ENCODE measurements around the gene RNF121. TPM values are rescaled to one million over a fixed set of nuclear protein-coding genes. Genes with fewer than 3 reads are reported as not detected.

RNF121 gene
- total RNA-seq, 4 donors from 2014 or later = 13.7 to 25.9 (median 18.6) TPM

DNA sequence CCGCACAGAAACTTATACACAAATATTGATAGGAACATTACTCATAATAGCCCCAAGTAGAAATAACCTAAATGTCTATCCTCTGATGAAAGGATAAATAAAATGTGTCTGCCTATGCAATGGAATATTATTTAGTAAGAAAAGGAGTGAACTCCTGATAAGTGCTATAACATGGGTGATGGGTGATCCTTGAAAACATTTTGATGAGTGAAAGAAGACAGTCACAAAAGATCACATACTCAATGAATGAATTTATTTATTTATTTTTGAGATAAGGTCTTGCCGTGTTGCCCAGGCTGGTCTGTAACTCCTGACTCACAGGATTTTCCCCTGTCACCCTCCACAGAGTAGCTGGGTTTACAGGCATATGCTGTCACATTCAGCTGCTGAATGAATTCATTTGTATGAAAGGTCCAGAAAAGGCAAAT is 17.3 kb downstream of the RNF121 start:
- TF ChIP-seq CTCF (IDR thresholded peaks at IDR 0.05) (no peak), POLR2A (IDR thresholded peaks at IDR 0.05; ENCODE audit: low read depth) (no peak), EP300 (IDR thresholded peaks at IDR 0.05) (no peak), POLR2AphosphoS5 (IDR thresholded peaks at IDR 0.05) (no peak)
- H3K36me3 ChIP-seq = no peaks in the 10 kb centered on the region
- no peaks in the 10 kb centered on the region for H3K27me3 ChIP-seq
- no peak for DNase-seq (ENCODE audit: extremely low spot score)
- 64% methylated on average over 2 of the region's 2 CpGs for WGBS
- no peak overlapping the region for H3K27ac ChIP-seq (replicated peaks in 1 of 4)
- peaks cover 7 to 34% (median 17%) of the 10 kb centered on the region in 4 donors for H3K4me1 ChIP-seq
- H3K4me3 ChIP-seq = no peak overlapping the region
- no peaks in the 10 kb centered on the region for H3K9me3 ChIP-seq
- intact Hi-C loops (cut with DNase I) = no loop called here

DNA sequence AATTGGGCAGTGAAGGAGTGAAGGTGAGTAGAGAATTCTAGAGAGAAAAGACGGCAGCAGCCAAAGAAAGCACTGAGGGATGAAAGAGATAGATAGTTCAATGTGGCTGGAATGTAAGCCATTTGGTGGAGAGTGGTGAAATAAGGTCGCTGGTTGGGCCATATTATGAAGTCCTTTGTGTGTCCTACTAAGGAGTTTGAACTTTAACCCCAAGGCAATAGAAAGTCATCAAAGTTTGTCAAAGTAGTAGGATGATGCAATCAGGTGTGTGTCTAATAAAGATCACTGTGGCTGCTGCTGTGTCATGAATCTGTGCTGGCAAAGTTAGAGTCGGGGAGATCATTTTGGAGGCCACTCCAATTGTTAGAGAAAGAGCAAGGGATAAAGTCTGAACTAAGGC is 18.7 kb downstream of the RNF121 start:
- H3K36me3 ChIP-seq = no peaks in the 10 kb centered on the region
- no peak overlapping the region for H3K27ac ChIP-seq (replicated peaks in 1 of 4)
- intact Hi-C loops (cut with DNase I) = no loop called here
- peaks cover 7 to 30% (median 17%) of the 10 kb centered on the region in 4 donors for H3K4me1 ChIP-seq
- no peaks in the 10 kb centered on the region for H3K9me3 ChIP-seq
- no peaks in the 10 kb centered on the region for H3K27me3 ChIP-seq
- TF ChIP-seq POLR2A (IDR thresholded peaks at IDR 0.05; ENCODE audit: low read depth) (no peak), CTCF (IDR thresholded peaks at IDR 0.05) (no peak), POLR2AphosphoS5 (IDR thresholded peaks at IDR 0.05) (no peak)
- no peak for DNase-seq (ENCODE audit: extremely low spot score)
- no peak overlapping the region for H3K4me3 ChIP-seq
- WGBS = 70% methylated on average over 3 of the region's 3 CpGs

GRCh38 chr11:71948314-71949027 is 19.6 kb downstream of the RNF121 start:
- no peak for TF ChIP-seq POLR2AphosphoS5 (IDR thresholded peaks at IDR 0.05)
- TF ChIP-seq CTCF (IDR thresholded peaks at IDR 0.05) = no peak
- no peak for TF ChIP-seq EP300 (IDR thresholded peaks at IDR 0.05)
- no peak for TF ChIP-seq POLR2A (IDR thresholded peaks at IDR 0.05; ENCODE audit: low read depth)
- Histone ChIP-seq H3K27me3 (no peaks in the 10 kb centered on the region), H3K27ac (replicated peaks in 1 of 4) (no peak overlapping the region), H3K9me3 (no peaks in the 10 kb centered on the region), H3K36me3 (no peaks in the 10 kb centered on the region), H3K4me3 (no peak overlapping the region), H3K4me1 (peaks cover 7 to 31% (median 19%) of the 10 kb centered on the region in 4 donors)
- intact Hi-C loops (cut with DNase I) = no loop called here
- WGBS = 96% methylated on average over 5 of the region's 7 CpGs
- DNase-seq (ENCODE audit: extremely low spot score) = no peak

GRCh38 chr11:71949034-71949433 is 20.2 kb downstream of the RNF121 start:
- 90% methylated on average over 6 of the region's 6 CpGs for whole genome bisulfite sequencing
- Histone ChIP-seq H3K27ac (replicated peaks in 1 of 4) (no peak overlapping the region), H3K4me3 (no peak overlapping the region), H3K4me1 (peaks cover 7 to 36% (median 20%) of the 10 kb centered on the region in 4 donors), H3K27me3 (no peaks in the 10 kb centered on the region), H3K9me3 (no peaks in the 10 kb centered on the region), H3K36me3 (no peaks in the 10 kb centered on the region)
- no peak for TF ChIP-seq EP300 (IDR thresholded peaks at IDR 0.05)
- TF ChIP-seq CTCF (IDR thresholded peaks at IDR 0.05) = no peak
- no peak for TF ChIP-seq POLR2AphosphoS5 (IDR thresholded peaks at IDR 0.05)
- TF ChIP-seq POLR2A (IDR thresholded peaks at IDR 0.05; ENCODE audit: low read depth) = no peak
- no peak for DNase-seq (ENCODE audit: extremely low spot score)
- intact Hi-C loops (cut with DNase I) = no loop called here

Measured in esophagus muscularis mucosa (tissue), 4 donors.